WTC11 (cell line): ENCODE data around the gene CACNA1C.

Experiments
- MXD4 ChIP-seq: fragments of 250-450 bp; sonication (Bioruptor Pico); IDR thresholded peaks from 2 replicates; pipeline ENCODE4 v1.8.0; 2021; ENCODE audit warnings: mild to moderate bottlenecking, moderate library complexity, borderline replicate concordance
- NFYB ChIP-seq: sonication (generic); formaldehyde crosslinking; conservative IDR thresholded peaks from 2 replicates; pipeline ENCODE4 v1.8.0; 2022; ENCODE audit warnings: low read depth, missing genetic modification reagents
- TF ChIP-seq, protein P1 (sequence below): sonication (generic); formaldehyde crosslinking; IDR thresholded peaks from 2 replicates; pipeline ENCODE4 v1.8.1; 2022; ENCODE audit warnings: missing genetic modification reagents, borderline replicate concordance
- TF ChIP-seq, protein P2 (sequence below): sonication (generic); formaldehyde crosslinking; conservative IDR thresholded peaks from 2 replicates; pipeline ENCODE4 v1.8.1; 2023; ENCODE audit warnings: mild to moderate bottlenecking, low read depth, missing genetic modification reagents, moderate library complexity
- TF ChIP-seq, protein P3 (sequence below): sonication (generic); formaldehyde crosslinking; conservative IDR thresholded peaks from 2 replicates; pipeline ENCODE4 v1.8.1; 2022; ENCODE audit warnings: mild to moderate bottlenecking, missing genetic modification reagents

DNA sequence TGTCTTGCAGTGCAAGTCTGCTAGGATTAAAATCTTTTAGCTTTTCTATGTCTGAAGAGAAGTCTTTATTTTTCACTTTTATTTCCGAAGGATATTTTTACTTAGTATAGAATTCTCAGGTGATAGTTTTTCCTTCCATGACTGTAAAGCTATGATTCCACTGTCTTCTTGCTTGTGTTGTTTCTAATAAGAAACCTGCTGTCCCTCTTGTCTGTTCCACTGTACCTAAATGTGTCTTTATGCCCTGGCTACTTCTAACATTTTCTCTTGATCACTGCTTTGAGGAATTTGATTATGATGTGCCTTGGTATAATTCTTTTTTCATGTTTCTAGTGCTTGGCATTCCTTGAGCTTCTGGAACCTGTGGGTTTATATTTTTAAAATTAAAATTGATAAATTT is 228.7 kb downstream of the CACNA1C start:
- no peak for TF ChIP-seq MXD4 (CRISPR knock-in tag)
- TF ChIP-seq, protein P1, sequence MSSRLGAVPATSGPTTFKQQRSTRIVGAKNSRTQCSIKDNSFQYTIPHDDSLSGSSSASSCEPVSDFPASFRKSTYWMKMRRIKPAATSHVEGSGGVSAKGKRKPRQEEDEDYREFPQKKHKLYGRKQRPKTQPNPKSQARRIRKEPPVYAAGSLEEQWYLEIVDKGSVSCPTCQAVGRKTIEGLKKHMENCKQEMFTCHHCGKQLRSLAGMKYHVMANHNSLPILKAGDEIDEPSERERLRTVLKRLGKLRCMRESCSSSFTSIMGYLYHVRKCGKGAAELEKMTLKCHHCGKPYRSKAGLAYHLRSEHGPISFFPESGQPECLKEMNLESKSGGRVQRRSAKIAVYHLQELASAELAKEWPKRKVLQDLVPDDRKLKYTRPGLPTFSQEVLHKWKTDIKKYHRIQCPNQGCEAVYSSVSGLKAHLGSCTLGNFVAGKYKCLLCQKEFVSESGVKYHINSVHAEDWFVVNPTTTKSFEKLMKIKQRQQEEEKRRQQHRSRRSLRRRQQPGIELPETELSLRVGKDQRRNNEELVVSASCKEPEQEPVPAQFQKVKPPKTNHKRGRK (CRISPR knock-in tag): no peak
- TF ChIP-seq NFYB (CRISPR knock-in tag): no peak
- TF ChIP-seq, protein P2, sequence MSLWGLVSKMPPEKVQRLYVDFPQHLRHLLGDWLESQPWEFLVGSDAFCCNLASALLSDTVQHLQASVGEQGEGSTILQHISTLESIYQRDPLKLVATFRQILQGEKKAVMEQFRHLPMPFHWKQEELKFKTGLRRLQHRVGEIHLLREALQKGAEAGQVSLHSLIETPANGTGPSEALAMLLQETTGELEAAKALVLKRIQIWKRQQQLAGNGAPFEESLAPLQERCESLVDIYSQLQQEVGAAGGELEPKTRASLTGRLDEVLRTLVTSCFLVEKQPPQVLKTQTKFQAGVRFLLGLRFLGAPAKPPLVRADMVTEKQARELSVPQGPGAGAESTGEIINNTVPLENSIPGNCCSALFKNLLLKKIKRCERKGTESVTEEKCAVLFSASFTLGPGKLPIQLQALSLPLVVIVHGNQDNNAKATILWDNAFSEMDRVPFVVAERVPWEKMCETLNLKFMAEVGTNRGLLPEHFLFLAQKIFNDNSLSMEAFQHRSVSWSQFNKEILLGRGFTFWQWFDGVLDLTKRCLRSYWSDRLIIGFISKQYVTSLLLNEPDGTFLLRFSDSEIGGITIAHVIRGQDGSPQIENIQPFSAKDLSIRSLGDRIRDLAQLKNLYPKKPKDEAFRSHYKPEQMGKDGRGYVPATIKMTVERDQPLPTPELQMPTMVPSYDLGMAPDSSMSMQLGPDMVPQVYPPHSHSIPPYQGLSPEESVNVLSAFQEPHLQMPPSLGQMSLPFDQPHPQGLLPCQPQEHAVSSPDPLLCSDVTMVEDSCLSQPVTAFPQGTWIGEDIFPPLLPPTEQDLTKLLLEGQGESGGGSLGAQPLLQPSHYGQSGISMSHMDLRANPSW: no peak
- TF ChIP-seq, protein P3, sequence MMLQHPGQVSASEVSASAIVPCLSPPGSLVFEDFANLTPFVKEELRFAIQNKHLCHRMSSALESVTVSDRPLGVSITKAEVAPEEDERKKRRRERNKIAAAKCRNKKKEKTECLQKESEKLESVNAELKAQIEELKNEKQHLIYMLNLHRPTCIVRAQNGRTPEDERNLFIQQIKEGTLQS (CRISPR knock-in tag): no peak
